Right ventricle myocardium superior (tissue), 1 donor: ENCODE results near the gene EID3. TPM values are rescaled to one million over a fixed set of nuclear protein-coding genes. Genes with fewer than 3 reads are reported as not detected.
A peak's percentile ranks its signal among the peaks of the same experiment; 100 is the strongest.
"Not testable (repeated sequence)": the region's sequence is repeated elsewhere in the genome, so short reads cannot be mapped to it uniquely, and the experiment has no call there.

ENCODE experiments used
- ATAC-seq: fragments of 200-7000 bp; cut with Tn5 transposase; one replicate; pipeline ENCODE4 v1.9.1; 2020; ENCODE audit warnings: mild to moderate bottlenecking; ENCODE audit not compliant: poor library complexity
- DNase-seq: peaks from one replicate; pipeline ENCODE4 v3.0.0-alpha.2; 2020
- intact Hi-C: fragments of 100-400 bp; cut with DNase I; formaldehyde crosslinking; loops from one replicate; pipeline ENCODE4 v1.11.2; 2022
- long read RNA-seq: library from polyadenylated mRNA; unstranded; transcript quantifications from one replicate; pipeline ENCODE4 v2.0.0, GENCODE V29; 2021
- total RNA-seq: library from RNA; stranded (reverse); fragmentation: NEBNext Ultra II Directional; extraction: Animal tissue kit (Norgen Biotek cat#: 25700); gene quantifications from one replicate; pipeline ENCODE4 v1.2.1, GENCODE V29; 2021
- donor health status: DM: no; HTN: yes; CAD: no; lungs with severe emphysema.

The EID3 gene
- 1.2 TPM for total RNA-seq
- long read RNA-seq = 0 reads

DNA sequence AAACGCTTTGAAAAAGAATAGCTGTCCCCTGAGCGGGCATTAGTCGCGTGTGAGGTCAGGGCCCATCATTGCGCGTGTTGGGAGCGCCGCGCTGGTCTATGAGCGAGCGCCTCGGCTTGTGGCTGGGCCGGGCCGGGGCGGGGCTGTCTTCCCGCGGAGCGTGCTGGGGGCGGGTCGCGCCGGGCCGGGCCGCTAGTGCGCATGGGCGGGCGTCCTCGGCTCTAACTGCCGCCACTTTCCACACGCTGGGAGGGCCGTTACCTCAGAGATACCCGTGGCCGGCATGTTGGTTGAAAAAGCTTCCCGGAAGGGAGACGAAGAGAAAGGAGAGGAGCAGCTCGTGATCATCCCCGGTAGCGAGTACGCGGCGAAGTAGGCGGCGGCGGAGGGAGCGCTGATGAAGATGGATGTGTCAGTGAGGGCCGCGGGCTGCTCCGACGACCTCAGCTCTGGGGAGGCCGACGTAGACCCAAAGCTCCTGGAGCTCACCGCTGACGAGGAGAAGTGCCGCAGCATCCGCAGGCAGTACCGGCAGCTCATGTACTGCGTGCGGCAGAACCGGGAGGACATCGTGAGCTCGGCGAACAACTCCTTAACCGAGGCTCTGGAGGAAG is at the start of gene EID3:
Gene EID3 (plus strand): TSS at position 202 of the 614 bp plus-strand sequence. CDS start 196 bp downstream, at position 398.
- peak; percentile 99 for ATAC-seq
- intact Hi-C loops = no loop called here
- peak; percentile 95 for DNase-seq

DNA sequence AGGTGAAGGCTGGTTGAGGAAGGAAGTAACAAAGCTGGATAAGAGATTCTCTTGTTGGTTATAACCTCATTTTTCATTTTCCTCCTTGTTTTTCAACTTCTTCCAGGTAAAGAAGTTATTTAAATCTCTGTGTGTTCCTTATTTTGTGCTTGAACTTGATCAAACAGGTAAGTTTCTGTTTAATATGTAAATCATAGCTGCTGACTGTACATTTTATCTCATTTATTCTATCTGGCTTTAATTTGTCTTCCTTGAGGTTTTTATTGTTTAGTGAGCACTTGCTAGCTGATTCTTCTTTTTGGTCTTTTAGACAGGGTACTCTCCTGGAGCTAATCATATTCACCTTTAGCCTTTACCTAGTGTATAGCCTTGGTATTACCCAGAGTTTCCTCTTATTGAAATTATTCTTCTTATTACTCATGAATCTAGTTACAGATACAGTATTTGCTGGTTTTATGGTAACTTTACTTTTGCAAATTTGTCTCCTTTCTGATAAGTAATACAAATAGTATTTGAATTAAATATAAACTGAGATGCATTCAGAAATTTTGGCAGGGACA is 45.5 kb upstream of the EID3 start:
- ATAC-seq (no peak), DNase-seq (no peak)
- intact Hi-C loops = no loop called here

DNA sequence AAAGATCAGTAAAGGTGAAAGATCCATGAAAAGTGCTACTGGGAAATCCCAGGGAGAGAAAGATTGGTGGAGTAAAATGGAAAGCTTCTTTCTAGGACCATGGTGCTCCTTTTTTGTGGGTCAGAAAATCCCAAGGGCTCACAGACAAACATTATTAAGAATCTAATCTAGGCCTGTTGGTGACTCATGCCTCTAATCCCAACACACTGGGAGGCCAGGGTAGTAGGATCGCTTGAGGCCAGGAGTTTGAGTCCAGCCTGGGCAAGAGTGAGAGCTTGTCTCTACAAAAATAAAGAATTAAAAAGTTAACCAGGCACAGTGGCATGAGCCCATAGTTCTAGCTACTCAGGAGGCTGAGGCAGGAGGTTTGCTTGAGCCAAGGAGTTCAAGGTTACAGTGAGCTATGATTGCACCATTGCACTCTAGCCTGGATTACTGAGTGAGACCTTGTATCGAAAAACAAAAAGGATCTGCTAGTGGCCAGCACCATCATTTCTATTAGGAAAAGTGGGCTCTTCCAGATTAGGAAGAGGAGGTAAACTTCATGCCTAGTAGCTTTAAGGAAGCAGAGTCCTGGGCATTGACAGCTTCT is 45.0 kb upstream of the EID3 start:
- intact Hi-C loops = no loop called here
- ATAC-seq (no peak), DNase-seq (no peak)

DNA sequence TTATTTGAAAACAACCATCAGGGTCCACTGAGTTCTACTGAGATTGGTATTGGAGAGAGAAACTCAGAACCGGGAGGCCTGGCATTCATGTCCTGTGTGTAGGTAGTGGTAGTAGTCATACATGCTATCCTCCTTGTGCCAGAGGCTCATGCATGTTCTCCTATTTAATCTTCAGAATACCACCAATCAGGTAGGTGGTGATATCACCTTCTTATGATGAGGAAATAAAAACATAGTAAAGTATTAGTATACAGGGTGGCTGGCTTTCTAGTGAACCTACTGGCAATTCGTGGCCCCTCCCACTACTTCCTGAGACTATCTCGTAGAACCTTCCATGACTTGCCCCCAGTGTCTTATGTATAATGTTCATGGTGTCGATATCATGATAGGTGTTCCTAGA is 40.5 kb upstream of the EID3 start:
- intact Hi-C loops = no loop called here
- DNase-seq (no peak), ATAC-seq (no peak)

DNA sequence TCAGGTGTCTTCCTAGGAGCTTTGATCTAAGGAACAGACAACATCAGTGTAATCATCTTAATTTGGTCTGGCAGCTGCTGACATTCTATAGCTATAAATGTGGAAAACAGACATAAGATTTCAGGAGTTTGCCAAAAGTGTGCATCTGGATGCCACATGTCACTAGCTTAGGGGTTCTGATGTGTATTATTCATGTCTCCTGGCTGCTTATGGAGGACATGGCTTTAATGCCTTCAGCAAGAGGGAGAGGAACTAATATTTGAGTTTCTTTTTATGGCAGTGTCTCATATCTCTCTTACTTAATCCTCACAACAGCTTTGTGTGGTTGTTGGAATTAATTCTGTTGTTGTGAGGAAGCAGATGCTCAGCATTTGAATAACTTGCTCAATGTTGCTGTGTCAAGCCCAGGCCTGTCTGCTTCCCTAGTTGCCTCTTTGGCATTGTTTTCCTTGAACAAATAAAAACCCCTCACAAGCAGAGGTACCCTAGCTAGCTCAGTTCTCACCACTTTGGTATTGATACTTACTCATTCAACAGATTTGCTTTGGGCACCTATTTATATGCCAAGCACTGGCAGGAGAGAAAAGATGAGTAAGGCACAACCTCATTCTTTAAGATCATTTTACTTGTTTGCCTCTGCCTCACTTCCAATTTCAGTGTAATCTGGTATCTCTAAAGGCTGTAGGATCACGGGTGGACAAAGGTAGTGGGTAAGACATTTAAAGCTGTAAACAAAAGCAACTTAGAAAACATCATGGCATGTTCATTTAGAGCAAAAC is 39.8 kb upstream of the EID3 start:
- DNase-seq (no peak), ATAC-seq (no peak)
- intact Hi-C loops = no loop called here

DNA sequence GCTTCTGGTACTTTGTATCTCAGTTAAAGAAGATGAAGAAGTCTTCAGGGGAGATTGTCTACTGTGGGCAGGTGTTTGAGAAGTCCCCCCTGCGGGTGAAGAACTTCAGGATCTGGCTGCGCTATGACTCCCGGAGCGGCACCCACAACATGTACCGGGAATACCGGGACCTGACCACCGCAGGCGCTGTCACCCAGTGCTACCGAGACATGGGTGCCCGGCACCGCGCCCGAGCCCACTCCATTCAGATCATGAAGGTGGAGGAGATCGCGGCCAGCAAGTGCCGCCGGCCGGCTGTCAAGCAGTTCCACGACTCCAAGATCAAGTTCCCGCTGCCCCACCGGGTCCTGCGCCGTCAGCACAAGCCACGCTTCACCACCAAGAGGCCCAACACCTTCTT is 38.1 kb upstream of the EID3 start:
- intact Hi-C loops, ATAC-seq: not testable (repeated sequence)

DNA sequence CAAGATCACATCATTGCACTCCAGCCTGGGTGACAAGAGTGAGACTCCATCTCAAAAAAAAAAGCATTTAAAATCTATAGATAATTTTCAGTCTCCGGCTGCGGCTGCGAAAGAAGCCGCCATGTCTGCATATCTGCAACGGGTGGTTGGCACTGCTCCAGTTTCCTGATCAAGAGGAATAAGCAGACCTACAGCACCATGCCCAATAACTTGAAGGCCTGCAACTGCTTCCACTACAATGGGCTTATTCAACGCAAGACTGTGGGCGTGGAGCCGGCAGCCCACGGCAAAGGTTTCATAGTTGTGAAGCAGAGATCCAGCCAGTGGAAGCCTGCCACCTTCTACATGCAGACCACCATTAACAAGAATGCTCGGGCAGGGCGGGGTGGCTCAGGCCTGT is 30.6 kb upstream of the EID3 start:
- DNase-seq (no peak), ATAC-seq (no peak)
- intact Hi-C loops = no loop called here

More for the DNA sequence above, 38.1 kb upstream of the EID3 start:
- not testable (repeated sequence) for DNase-seq

DNA sequence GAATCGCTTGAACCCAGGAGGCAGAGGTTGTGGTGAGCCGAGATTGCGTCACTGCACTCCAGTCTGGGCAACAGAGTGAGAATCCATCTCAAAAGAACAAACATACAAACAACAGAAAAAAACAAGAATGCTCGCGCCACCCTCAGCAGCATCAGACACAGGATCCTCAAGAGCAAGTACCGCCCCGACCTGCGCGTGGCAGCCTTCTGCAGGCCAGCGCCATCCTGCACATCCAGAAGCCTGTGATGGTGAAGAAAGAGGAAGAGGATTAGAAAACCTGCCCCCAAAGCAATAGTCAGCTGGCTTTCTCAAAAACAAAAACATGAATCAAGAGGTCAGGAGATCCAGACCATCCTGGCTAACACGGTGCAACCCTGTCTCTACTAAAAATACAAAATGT is 30.0 kb upstream of the EID3 start:
- no peak for ATAC-seq
- DNase-seq = no peak
- intact Hi-C loops = no loop called here

DNA sequence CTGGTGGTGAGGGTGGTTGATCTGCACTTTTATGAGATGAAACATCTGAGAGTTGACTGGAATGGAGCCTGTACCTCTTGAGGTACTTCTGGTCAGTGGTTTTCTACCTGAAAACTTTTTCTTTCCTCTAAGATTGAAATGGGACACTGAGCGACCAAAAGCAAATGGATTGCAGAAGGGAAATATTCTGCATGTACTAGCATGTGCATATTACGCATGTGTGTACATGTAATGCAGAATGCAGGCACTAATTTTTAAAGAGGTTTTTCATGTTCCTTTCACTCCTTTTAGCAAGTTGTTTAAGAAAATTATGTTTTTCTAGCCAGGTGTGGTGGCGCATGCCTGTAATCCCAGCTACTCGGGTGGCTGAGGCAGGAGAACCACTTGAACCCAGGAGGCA is 28.7 kb upstream of the EID3 start:
- ATAC-seq (no peak), DNase-seq (no peak)
- intact Hi-C loops = no loop called here

DNA sequence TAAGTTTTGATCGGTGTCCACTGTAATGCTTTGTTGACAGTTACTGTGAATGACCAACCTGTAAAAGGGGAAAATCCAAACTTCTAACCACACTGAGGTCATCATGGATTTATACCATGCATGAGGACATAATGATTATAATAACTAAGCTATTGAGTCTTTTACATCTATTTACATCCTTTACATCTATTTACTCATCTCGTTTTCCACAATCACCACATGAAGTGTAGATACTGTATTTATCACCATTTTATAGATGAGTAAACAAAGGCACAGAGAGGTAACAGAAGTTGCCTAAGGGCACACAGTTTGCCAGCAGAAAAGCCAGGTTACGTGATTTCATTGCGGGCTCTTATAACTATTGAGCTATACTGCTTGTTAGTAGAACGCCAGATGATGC is 27.9 kb upstream of the EID3 start:
- DNase-seq = no peak
- no peak for ATAC-seq
- intact Hi-C loops = no loop called here

DNA sequence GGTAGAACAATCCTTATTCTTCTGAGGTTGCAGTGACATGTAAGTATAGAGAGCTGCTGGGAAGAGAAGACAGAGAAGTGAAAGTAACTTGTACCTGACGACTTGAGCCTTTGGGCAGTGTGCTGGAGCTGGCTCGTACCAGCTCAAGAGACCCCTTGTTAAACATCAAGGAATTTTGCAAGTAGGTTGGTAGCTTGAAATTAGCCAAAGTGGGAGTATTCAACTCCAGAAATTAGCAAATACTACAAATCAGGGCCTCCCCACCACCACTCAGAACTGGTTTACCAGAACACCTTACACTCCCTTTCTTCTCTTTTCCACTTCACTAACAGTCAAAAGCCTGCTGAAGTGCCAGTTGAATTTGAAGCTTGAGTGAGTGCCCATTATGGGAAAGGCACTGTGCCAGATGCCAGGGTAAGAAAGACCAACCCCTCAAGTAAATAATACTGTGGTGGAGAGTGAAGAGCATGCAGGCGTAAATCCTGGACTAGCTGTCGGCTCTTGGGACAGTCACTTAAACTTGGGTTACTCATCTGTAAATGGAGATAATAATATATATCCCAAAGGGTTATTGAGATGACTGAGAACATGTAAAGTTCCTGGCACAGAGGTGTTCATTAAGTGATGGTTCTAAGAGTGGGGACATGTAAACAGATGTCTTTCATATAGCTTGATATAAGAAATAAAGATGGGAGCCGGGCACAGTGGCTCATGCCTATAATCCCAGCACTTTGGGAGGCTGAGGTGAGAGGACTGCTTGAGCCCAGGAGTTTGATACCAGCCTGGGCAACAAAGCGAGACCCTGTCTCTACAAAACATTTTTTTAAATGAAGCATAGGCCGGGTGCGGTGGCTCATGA is 27.0 kb upstream of the EID3 start:
- intact Hi-C loops = no loop called here
- DNase-seq (no peak), ATAC-seq (peak; percentile 63)

DNA sequence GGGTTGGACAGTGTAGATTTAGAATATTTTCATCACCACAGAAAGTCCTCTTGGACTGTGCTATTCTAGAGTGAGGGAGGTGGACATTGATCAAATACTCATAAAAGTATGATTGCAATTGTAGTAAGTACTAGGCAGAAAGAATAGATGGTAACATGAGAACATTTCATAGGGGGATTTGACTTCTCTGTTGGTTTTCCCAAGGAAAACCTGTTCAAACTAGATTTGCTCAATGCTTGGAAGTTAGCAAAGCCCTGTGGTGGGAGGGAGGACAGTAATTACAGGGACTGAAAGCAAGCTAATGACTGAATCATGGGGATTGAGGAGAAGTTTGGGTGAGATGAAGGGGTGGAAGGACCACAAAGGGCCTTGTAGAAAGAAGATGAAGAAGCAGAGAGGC is 24.4 kb upstream of the EID3 start:
- DNase-seq = no peak
- no peak for ATAC-seq
- intact Hi-C loops = no loop called here

DNA sequence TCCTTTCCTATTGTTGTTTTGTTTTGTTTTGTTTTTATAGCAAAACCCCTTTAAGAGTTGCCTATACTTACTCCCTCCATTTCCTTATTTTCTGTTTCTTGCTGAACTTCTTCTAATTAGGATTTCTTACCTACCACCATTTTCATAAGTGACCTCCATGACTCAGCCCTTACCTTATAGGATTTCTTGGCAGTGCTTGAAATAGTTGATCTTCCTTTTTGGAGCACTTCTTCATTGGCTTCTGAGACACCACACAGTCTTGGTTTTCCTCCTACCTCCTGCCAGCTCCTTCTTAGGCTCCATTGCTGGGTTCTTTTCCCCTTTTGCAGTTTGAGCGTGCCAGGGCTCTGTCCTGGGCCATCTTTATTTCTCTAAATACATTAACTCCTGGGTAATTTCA is 23.4 kb upstream of the EID3 start:
- ATAC-seq (no peak), DNase-seq (no peak)
- intact Hi-C loops = no loop called here

DNA sequence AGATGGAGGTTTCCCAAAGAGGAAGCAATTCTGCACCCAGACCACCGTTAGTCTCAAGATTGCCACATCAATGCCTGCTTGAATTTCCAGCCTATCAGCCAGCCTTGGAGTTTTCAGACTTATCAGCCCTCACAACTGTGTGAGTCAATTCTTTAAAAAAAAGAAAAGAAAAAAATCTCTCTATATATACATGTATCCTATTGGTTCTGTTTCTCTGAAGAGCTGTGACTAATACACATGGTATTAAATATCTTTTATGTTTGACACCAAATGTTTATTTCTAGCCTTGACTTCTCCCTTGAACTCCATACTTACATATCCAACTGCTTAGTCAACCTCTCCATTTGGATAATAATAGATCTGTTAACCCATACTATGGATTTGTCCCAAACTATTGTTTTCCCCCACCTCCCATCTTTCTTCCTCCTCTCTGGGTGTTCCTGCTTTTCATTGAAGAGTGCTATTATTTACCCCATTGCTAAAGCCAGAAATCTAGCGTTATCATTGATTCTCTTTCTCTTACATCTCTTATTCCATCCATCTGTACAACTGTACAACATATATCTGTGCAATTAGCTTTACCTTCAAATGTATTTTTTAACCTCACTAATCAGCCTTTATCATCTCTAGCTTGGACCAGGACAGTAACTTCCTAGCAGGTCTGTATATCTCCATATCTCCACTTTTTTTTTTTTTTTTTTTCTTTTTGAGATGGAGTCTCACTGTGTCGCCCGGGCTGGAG is 22.7 kb upstream of the EID3 start:
- no peak for DNase-seq
- ATAC-seq = no peak
- intact Hi-C loops = no loop called here

DNA sequence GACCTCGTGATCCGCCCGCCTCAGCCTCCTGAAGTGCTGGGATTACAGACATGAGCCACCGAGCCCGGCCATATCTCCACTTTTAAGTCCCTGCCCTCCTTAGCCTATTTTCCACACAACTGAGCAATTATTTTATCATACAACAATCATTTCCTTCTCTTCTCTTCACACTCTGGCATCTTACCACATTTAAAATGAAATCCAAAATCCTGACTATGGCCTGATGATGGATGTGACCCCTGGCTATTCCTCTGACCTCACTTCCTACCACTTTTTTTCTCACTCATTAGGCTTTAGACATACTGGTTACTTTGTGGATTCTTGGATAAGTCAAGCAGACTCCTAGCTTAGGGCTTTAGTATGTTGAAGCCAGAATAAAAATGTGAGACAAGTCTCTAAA is 21.9 kb upstream of the EID3 start:
- no peak for DNase-seq
- no peak for ATAC-seq
- intact Hi-C loops = no loop called here

DNA sequence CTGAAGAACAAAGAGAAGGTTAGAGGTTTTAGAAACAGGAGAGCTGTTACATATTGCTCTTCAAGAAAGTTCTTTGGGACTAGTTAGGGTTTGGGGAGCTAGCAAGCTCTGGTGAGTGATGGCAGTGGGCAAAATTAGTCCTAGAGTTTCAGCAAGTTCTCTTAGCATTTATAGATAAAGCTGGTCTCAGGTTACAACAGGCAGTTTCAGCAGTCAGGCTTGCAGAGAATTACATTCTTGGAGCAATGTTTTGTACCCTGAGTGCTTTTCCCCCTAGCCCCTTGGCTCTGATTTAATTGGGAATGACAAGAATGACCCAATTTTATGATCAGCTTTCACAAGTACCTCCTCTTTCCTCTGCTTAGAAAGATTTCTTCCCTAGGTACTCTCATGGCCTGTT is 21.4 kb upstream of the EID3 start:
- no peak for DNase-seq
- intact Hi-C loops = no loop called here
- ATAC-seq = no peak

DNA sequence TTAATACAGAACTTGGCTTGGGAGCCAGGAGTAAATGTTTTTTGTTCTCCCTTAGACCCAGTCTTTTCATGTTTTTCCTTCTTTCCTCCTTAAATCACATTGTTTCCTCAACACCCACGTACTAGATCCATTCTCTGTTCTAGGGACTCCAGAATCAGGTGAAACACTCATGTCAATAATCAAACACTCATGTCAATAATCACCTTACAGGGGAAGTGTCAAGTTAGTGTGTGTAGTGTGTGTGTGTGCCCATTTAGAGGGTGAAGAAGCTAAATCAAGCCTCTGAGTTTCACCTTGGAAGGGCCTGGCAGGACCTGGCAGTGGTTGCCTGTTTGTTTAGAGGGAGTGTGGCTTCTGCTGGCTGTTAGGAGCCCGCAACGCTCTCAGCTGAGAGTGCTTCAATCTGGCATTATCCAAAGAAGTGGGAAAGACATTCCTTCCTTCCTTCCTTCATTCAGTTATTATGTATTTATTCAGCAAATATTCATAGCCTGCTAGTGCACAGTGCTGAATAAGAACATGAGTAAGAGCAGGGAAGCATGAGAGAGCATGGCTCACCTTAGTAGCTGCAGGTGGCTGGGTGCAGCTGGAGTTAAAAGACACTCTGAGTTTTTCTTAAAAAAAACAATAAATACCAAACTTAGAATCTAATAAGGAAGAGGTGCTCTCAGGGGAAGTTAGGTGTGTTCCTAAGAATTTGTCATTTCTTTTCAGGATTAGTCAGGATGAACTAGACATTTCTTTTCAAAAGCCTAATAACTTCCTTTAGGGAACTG is 17.6 kb upstream of the EID3 start:
- intact Hi-C loops = loop anchor here (1.0 kb wide), 1 partner anchor 71 kb away; the partner anchor contains the start of gene TXNRD1
- ATAC-seq = no peak
- DNase-seq = no peak
